ENCODE measurements around the gene APOD. TPM values are rescaled to one million over a fixed set of nuclear protein-coding genes. Genes with fewer than 3 reads are reported as not detected.

Gene APOD
- total RNA-seq, 1 experiment from 2014 or later, result not detected

- ChIA-PET POLR2A (ENCODE audit: low non-redundant PET) (interaction anchor here (0.6 kb wide), 1 partner anchor 9 kb away, joined by 3 read pairs; no protein-coding TSS in a partner anchor), CTCF (no interaction called here)
- no peak overlapping the region for H3K27ac ChIP-seq (ENCODE audit: low read depth, low read length, poor library complexity, severe bottlenecking)
- no peak for DNase-seq (ENCODE audit: low spot score)
- H3K27me3 ChIP-seq (replicated peaks; ENCODE audit: insufficient read depth, low read depth, low read length, poor library complexity), result no peaks in the 10 kb centered on the region
- H3K4me3 ChIP-seq (ENCODE audit: low read depth, low read length, poor library complexity, severe bottlenecking), result no peak overlapping the region
- H3K9me3 ChIP-seq (ENCODE audit: low read depth, low read length, poor library complexity, severe bottlenecking), result no peaks in the 10 kb centered on the region
- H3K4me1 ChIP-seq (ENCODE audit: insufficient read depth, low read length, poor library complexity, severe bottlenecking), result peaks cover 6% of the 10 kb centered on the region
- intact Hi-C loops (cut with micrococcal nuclease; ENCODE audit: unreplicated experiment), result no loop called here
- H3K36me3 ChIP-seq (ENCODE audit: insufficient read depth, low read length, poor library complexity, severe bottlenecking), result no peaks in the 10 kb centered on the region
- no peak for TF ChIP-seq EZH2 (IDR thresholded peaks at IDR 0.05; ENCODE audit: borderline replicate concordance, low read depth, low read length, poor library complexity, severe bottlenecking)
- TF ChIP-seq, protein P1, sequence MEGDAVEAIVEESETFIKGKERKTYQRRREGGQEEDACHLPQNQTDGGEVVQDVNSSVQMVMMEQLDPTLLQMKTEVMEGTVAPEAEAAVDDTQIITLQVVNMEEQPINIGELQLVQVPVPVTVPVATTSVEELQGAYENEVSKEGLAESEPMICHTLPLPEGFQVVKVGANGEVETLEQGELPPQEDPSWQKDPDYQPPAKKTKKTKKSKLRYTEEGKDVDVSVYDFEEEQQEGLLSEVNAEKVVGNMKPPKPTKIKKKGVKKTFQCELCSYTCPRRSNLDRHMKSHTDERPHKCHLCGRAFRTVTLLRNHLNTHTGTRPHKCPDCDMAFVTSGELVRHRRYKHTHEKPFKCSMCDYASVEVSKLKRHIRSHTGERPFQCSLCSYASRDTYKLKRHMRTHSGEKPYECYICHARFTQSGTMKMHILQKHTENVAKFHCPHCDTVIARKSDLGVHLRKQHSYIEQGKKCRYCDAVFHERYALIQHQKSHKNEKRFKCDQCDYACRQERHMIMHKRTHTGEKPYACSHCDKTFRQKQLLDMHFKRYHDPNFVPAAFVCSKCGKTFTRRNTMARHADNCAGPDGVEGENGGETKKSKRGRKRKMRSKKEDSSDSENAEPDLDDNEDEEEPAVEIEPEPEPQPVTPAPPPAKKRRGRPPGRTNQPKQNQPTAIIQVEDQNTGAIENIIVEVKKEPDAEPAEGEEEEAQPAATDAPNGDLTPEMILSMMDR (conservative IDR thresholded peaks at IDR 0.05; ENCODE audit: low read depth, low read length), result no peak
- BruUV-seq (replicated peaks), result no TSS peak
These were observed 51.4 kb downstream of the APOD start for GRCh38 chr3:195532345-195532744.

GRCh38 chr3:195531683-195532082 is 52.1 kb downstream of the APOD start:
- Histone ChIP-seq H3K9me3 (ENCODE audit: low read depth, low read length, poor library complexity, severe bottlenecking) (no peaks in the 10 kb centered on the region), H3K4me3 (ENCODE audit: low read depth, low read length, poor library complexity, severe bottlenecking) (no peak overlapping the region), H3K4me1 (ENCODE audit: insufficient read depth, low read length, poor library complexity, severe bottlenecking) (peaks cover 6% of the 10 kb centered on the region), H3K27ac (ENCODE audit: low read depth, low read length, poor library complexity, severe bottlenecking) (no peak overlapping the region), H3K36me3 (ENCODE audit: insufficient read depth, low read length, poor library complexity, severe bottlenecking) (no peaks in the 10 kb centered on the region), H3K27me3 (replicated peaks; ENCODE audit: insufficient read depth, low read depth, low read length, poor library complexity) (no peaks in the 10 kb centered on the region)
- TF ChIP-seq EZH2 (IDR thresholded peaks at IDR 0.05; ENCODE audit: borderline replicate concordance, low read depth, low read length, poor library complexity, severe bottlenecking), result no peak
- TF ChIP-seq, protein P1 (conservative IDR thresholded peaks at IDR 0.05; ENCODE audit: low read depth, low read length), result no peak
- ChIA-PET CTCF (no interaction called here), POLR2A (ENCODE audit: low non-redundant PET) (no interaction called here)
- DNase-seq (ENCODE audit: low spot score), result no peak
- intact Hi-C loops (cut with micrococcal nuclease; ENCODE audit: unreplicated experiment), result no loop called here
- BruUV-seq (replicated peaks), result no TSS peak

DNA sequence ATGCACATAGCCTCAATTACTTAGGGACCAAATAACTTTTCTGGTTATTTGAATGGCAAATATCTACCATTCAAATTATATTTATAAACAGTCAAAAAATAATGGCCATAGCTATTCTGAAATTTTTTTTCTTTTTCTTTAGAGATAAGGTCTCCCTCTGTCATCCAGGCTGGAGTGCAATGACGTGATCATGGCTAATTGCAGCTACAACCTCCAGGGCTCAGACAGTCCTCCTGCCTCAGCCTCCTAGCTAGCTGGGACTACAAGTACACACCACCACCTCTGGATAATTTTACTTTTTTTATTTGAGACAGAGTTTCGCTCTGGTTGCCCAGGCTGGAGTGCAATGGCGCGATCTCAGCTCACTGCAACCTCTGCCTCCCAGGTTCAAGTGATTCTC is 57.2 kb downstream of the APOD start:
- Histone ChIP-seq H3K27ac (ENCODE audit: low read depth, low read length, poor library complexity, severe bottlenecking) (no peak overlapping the region), H3K27me3 (replicated peaks; ENCODE audit: insufficient read depth, low read depth, low read length, poor library complexity) (no peaks in the 10 kb centered on the region), H3K4me3 (ENCODE audit: low read depth, low read length, poor library complexity, severe bottlenecking) (no peak overlapping the region), H3K9me3 (ENCODE audit: low read depth, low read length, poor library complexity, severe bottlenecking) (no peaks in the 10 kb centered on the region), H3K4me1 (ENCODE audit: insufficient read depth, low read length, poor library complexity, severe bottlenecking) (no peaks in the 10 kb centered on the region), H3K36me3 (ENCODE audit: insufficient read depth, low read length, poor library complexity, severe bottlenecking) (no peaks in the 10 kb centered on the region)
- no TSS peak for BruUV-seq (replicated peaks)
- no peak for DNase-seq (ENCODE audit: low spot score)
- TF ChIP-seq EZH2 (IDR thresholded peaks at IDR 0.05; ENCODE audit: borderline replicate concordance, low read depth, low read length, poor library complexity, severe bottlenecking), result no peak
- TF ChIP-seq, protein P1 (conservative IDR thresholded peaks at IDR 0.05; ENCODE audit: low read depth, low read length), result no peak
- intact Hi-C loops (cut with micrococcal nuclease; ENCODE audit: unreplicated experiment), result no loop called here
- ChIA-PET POLR2A (ENCODE audit: low non-redundant PET) (no interaction called here), CTCF (interaction anchor here (1.3 kb wide), 1 partner anchor 255 kb away, joined by 4 read pairs; the partner anchor contains the start of gene XXYLT1)

Measured in A673 (cell line).